ENCODE measurements around the gene DCAF15.
A peak's percentile ranks its signal among the peaks of the same experiment; 100 is the strongest.

Gene DCAF15

DNA sequence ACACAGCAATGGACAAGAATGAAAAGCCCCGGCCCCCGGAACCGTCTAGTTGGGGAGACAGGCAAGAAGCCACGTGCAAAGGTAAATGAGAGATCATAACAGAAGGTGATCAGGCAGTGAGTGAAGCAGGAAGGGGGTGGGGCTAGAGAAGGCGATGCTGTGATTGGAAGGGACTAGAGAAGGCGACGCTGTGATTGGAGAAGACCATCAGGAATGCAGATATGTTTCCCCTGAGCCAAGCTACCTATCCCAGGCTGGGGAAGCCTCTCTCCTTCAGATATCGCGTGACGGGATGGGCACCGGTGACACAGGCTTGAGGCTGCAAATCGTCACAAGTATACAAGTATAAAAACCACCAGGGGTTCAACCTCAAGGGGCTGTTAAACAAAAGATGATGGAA, 21.8 kb downstream of the DCAF15 start:
- Mint-ChIP-seq H3K36me3 (peaks cover 39% of the 10 kb centered on the region), H3K27ac (peak overlapping the region; percentile 25), H3K27me3 (no peaks in the 10 kb centered on the region), H3K4me1 (peaks cover 23% of the 10 kb centered on the region), H3K4me3 (no peak overlapping the region), H3K9me3 (no peaks in the 10 kb centered on the region)
- ATAC-seq, result no peak

DNA sequence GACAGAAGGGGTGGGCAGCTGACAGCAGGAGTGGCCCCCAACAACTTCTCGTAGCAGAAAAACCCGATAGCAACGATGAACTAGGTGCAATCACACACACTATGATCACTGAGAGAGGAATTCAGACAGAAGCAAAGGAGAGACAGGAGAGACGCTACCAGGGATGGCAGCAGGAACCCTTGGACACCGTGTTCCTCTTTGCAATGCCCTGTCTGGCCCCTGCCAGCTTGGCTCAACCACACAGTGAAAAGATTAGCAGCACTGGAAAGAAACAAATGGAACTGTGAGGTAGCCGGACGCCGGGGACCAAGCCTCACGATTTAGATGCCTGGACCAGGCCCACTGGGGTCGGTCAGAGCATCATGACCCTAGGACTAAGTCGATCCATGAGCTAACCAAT, 23.6 kb downstream of the DCAF15 start:
- peaks cover 31% of the 10 kb centered on the region for H3K36me3 Mint-ChIP-seq
- no peak overlapping the region for H3K4me3 Mint-ChIP-seq
- H3K4me1 Mint-ChIP-seq, result peaks cover 33% of the 10 kb centered on the region
- H3K27me3 Mint-ChIP-seq, result no peaks in the 10 kb centered on the region
- no peak for ATAC-seq
- H3K9me3 Mint-ChIP-seq, result no peaks in the 10 kb centered on the region
- H3K27ac Mint-ChIP-seq, result peak overlapping the region; percentile 59

DNA sequence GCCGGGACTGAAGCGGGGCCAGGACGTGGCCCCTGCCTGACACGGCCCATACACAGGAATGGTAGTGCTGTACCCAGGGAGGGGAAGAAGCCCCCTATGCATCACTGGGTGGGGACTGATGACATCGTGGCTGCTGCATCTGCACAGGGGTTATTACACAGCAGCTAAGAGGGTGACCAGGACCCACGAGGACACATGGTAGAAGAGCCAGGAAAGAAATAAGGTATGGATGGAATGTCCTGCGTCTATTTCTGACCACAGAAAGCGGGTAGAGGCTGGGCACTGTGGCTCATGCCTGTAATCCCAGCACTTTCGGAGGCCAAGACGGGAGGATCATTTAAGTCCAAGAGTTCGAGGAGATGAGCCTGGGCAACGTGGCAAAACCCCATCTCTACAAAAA, 24.1 kb downstream of the DCAF15 start:
- Mint-ChIP-seq H3K9me3 (no peaks in the 10 kb centered on the region), H3K4me1 (peaks cover 39% of the 10 kb centered on the region)

DNA sequence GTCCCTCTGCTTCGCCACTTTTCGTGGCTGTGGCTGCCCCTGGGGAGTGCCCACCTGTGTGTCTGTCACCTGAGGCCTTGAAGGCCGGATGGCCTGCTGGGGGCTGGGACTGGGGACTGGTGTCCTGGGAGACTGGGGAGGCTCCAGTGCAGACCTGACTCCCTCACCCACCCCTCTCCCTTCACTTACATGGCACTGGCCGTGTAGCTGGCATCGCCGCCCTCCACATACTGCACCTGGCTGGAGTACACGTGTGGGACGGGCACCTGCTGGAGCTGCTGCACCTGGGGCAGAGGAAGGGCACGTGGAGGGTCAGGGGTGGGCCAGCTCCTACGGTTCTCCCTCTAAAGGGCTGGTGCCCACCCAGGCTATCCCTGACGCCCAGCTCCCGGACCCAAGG, 25.5 kb downstream of the DCAF15 start:
- Mint-ChIP-seq H3K4me1 (peaks cover 49% of the 10 kb centered on the region), H3K27ac (peak overlapping the region; percentile 81), H3K4me3 (peak overlapping the region; percentile 59), H3K27me3 (no peaks in the 10 kb centered on the region), H3K9me3 (no peaks in the 10 kb centered on the region), H3K36me3 (peaks cover 28% of the 10 kb centered on the region)
- ATAC-seq, result no peak

More for the DNA sequence above, 24.1 kb downstream of the DCAF15 start:
- H3K27ac Mint-ChIP-seq, result peak overlapping the region; percentile 59
- H3K27me3 Mint-ChIP-seq, result no peaks in the 10 kb centered on the region
- peaks cover 31% of the 10 kb centered on the region for H3K36me3 Mint-ChIP-seq
- no peak overlapping the region for H3K4me3 Mint-ChIP-seq
- ATAC-seq, result no peak

DNA sequence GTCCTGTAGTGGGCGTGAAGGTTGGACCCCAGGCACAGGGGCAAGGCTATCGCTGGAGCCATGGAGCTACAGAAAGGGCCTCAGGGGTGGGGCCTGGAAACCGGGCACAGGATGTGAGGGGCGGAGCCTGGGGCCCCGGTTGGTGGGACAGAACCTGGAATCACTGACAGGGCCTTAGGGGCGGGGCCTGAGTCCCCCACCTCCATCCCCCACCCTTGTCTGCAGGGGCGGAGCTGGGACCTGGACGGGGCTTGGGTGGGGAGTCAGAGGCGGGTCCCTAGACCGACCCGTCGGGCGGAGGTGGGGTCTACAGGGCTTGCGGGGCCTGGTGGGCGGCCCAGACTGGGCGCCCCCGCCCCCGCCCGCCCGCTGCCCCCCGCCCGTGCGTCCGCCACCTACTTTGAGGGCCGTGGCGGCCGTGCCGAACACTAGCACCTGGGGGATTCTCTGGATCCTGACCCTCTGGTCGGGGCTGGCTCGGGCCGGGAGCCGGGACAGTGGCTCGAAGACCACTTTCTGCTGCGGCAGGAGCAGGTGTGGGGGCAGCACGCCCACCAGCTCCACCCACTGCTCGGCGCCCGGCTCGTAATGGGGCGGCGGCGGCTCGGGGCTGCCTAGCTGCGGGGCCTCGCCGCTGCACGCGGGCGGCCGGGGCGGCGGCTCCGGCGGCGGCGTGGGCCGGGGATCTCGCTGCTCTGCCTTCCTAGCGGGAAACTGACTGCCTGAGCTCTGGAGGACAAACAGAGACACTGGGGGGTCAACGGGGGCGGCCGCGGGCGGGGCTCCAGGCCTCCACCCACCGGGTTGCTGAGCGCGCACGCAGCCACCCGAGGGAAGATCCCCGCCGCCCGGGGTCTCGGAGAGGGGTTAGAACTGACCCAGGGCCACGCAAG, 26.3 kb downstream of the DCAF15 start:
- ATAC-seq, result peak; percentile 59
- no peaks in the 10 kb centered on the region for H3K27me3 Mint-ChIP-seq
- H3K27ac Mint-ChIP-seq, result peak overlapping the region; percentile 81
- peak overlapping the region; percentile 59 for H3K4me3 Mint-ChIP-seq
- H3K9me3 Mint-ChIP-seq, result no peaks in the 10 kb centered on the region
- H3K4me1 Mint-ChIP-seq, result peaks cover 57% of the 10 kb centered on the region
- peaks cover 25% of the 10 kb centered on the region for H3K36me3 Mint-ChIP-seq

DNA sequence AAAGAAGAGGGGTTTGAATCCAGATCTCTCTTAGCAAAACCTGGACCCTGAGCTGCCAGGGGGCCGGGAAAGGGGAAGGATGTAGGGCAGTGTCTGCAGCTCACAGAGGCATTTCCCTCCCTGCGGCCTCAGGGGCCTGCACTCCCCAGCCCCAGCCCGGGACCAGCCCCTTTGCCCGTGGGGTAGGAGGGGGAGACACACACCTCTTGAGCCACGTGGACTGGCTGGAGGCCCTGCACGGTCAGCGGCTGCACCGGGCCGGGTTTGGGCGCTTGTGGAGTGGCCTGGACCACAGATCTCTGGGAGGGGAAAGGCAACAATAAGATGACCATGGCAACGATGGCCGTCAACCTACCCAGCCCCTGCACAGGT, 26.9 kb downstream of the DCAF15 start:
- peaks cover 55% of the 10 kb centered on the region for H3K4me1 Mint-ChIP-seq
- peak overlapping the region; percentile 45 for H3K4me3 Mint-ChIP-seq
- H3K36me3 Mint-ChIP-seq, result peaks cover 20% of the 10 kb centered on the region
- H3K9me3 Mint-ChIP-seq, result no peaks in the 10 kb centered on the region
- no peak for ATAC-seq
- no peaks in the 10 kb centered on the region for H3K27me3 Mint-ChIP-seq
- peak overlapping the region; percentile 81 for H3K27ac Mint-ChIP-seq

DNA sequence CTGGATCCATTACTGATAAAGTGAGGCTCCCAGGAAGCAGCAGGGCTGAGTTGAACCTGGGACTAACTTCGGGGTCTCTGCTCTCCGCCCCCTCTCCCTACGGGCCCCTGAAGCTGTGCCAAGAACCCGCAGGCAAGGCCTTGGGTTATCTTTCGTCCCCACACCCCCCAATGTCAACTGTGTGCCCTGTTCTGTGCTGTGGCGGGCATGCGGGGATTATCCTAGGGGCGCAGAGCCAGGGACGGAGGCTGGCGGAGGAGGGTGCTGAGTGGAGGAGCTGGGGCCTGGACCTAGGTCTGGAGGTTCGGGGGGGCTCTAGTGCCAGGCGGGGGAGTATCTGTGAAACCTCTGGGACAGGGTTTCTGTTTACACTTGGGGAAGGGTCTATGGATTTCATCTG, 27.4 kb downstream of the DCAF15 start:
- peaks cover 17% of the 10 kb centered on the region for H3K36me3 Mint-ChIP-seq
- H3K4me3 Mint-ChIP-seq, result peak overlapping the region; percentile 45
- peak overlapping the region; percentile 81 for H3K27ac Mint-ChIP-seq
- ATAC-seq, result no peak
- peaks cover 57% of the 10 kb centered on the region for H3K4me1 Mint-ChIP-seq
- H3K9me3 Mint-ChIP-seq, result no peaks in the 10 kb centered on the region
- H3K27me3 Mint-ChIP-seq, result no peaks in the 10 kb centered on the region

DNA sequence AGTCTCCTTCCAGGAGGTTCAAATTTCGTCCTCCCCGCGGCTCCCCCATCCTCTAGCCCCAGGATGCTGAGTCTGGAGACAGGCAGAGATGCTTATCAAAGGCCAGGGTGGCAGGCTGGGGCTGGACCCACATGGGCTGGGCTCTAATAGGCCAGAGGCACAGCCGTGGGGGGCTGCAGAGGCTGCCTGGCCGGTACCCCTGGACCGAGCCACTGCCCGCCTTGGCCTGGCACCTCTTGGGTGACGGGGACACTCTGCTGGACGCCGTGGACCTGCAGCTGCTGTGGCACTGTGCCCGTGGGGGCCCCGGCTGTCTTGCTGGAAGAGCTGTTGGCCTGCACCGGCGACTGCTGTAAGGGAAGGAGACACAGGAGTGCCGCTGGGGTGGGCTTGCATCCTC, 28.0 kb downstream of the DCAF15 start:
- H3K9me3 Mint-ChIP-seq, result no peaks in the 10 kb centered on the region
- H3K36me3 Mint-ChIP-seq, result peaks cover 14% of the 10 kb centered on the region
- no peaks in the 10 kb centered on the region for H3K27me3 Mint-ChIP-seq
- H3K4me1 Mint-ChIP-seq, result peaks cover 62% of the 10 kb centered on the region
- H3K27ac Mint-ChIP-seq, result no peak overlapping the region
- ATAC-seq, result no peak
- no peak overlapping the region for H3K4me3 Mint-ChIP-seq

DNA sequence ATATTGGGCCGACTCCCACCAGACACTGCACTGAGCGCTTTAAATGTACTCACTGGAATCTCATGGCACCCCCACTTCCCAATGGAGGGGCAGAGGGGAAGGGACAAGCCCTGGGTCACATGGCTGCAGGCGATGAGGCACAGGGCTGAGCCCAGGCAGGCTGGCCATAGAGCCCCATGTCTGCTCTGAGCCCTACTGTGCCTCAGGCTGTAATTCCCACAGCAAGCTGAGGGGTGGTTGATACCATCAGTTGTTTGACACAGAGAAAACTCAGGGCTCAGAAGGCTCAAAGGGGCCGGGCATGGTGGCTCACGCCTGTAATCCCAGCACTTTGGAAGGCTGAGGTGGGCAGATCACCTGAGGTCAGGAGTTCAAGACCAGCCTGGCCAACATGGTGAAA, 28.7 kb downstream of the DCAF15 start:
- H3K4me3 Mint-ChIP-seq, result no peak overlapping the region
- H3K27ac Mint-ChIP-seq, result peak overlapping the region; percentile 91
- H3K4me1 Mint-ChIP-seq, result peaks cover 63% of the 10 kb centered on the region
- ATAC-seq, result no peak
- no peaks in the 10 kb centered on the region for H3K27me3 Mint-ChIP-seq
- H3K36me3 Mint-ChIP-seq, result peaks cover 7% of the 10 kb centered on the region
- no peaks in the 10 kb centered on the region for H3K9me3 Mint-ChIP-seq

DNA sequence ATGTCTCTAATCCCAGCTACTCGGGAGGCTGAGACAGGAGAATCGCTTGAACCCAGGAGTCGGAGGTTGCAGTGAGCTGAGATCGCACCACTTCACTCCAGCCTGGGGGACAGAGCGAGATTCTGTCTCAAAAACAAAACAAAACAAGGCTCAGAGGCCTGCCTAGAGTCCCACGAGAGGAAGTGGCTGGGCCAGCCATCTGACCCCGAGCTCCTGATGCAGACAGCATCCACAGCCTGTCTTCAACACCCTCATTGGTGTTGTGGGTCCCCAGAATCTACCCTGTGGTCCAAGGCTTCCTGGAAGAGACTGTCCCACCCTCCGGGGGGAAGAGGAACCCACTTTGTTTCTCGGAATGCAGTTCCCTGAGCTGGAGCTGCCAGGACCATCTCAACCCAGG, 29.2 kb downstream of the DCAF15 start:
- peak overlapping the region; percentile 91 for H3K27ac Mint-ChIP-seq
- ATAC-seq, result no peak

DNA sequence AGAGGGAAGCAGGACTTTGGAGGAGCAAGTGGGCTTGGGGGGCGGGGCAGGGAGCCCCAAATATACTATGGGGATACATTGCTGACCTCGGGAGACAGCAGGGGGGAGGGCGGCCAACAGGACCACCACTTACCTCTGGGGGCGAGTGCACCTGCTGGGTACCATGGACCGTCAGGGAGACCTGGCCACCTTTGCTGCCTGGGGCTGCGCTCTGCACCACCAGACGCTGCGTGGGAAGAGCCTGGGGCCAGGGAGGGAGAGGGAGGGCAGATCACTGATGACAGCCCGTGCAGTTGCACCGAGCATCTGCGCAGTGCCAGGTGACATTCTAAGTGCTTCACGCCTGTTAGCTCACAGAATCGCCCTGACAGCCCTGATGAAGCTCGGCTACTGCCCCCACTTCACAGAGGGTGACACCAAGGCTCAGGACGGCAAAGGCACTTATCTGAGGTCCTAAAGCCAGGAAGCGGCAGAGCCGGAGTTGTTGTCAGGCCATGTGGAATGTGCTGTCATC, 29.7 kb downstream of the DCAF15 start:
- no peaks in the 10 kb centered on the region for H3K27me3 Mint-ChIP-seq
- H3K27ac Mint-ChIP-seq, result peak overlapping the region; percentile 91
- no peak for ATAC-seq
- peaks cover 71% of the 10 kb centered on the region for H3K4me1 Mint-ChIP-seq
- no peaks in the 10 kb centered on the region for H3K9me3 Mint-ChIP-seq
- no peaks in the 10 kb centered on the region for H3K36me3 Mint-ChIP-seq
- peak overlapping the region; percentile 66 for H3K4me3 Mint-ChIP-seq

More for the DNA sequence above, 29.2 kb downstream of the DCAF15 start:
- peak overlapping the region; percentile 66 for H3K4me3 Mint-ChIP-seq
- H3K9me3 Mint-ChIP-seq, result no peaks in the 10 kb centered on the region
- peaks cover 2% of the 10 kb centered on the region for H3K36me3 Mint-ChIP-seq
- peaks cover 65% of the 10 kb centered on the region for H3K4me1 Mint-ChIP-seq
- no peaks in the 10 kb centered on the region for H3K27me3 Mint-ChIP-seq

DNA sequence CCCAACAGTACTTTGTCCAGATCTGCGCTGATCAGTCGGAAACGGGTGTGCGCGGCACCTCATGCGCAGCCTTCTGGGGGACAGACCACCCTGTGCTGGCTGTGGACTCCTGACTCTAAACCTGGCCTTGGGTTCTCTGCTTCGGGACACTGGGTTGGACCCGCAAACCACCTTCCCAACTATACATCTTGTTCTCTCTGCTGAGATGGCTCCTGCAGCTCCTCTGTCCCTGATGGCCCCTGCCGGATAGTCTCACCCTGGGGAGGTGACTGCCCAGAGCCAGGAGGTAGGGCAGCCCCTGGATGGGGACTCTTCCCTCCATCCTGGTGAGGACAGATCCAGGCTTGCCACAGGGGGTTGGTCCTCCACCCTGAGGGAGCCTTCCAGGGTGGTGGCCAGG, 30.5 kb downstream of the DCAF15 start:
- peak overlapping the region; percentile 92 for H3K27ac Mint-ChIP-seq
- no peaks in the 10 kb centered on the region for H3K27me3 Mint-ChIP-seq
- H3K4me3 Mint-ChIP-seq, result no peak overlapping the region
- no peak for ATAC-seq
- no peaks in the 10 kb centered on the region for H3K36me3 Mint-ChIP-seq
- H3K4me1 Mint-ChIP-seq, result peaks cover 78% of the 10 kb centered on the region
- H3K9me3 Mint-ChIP-seq, result no peaks in the 10 kb centered on the region

DNA sequence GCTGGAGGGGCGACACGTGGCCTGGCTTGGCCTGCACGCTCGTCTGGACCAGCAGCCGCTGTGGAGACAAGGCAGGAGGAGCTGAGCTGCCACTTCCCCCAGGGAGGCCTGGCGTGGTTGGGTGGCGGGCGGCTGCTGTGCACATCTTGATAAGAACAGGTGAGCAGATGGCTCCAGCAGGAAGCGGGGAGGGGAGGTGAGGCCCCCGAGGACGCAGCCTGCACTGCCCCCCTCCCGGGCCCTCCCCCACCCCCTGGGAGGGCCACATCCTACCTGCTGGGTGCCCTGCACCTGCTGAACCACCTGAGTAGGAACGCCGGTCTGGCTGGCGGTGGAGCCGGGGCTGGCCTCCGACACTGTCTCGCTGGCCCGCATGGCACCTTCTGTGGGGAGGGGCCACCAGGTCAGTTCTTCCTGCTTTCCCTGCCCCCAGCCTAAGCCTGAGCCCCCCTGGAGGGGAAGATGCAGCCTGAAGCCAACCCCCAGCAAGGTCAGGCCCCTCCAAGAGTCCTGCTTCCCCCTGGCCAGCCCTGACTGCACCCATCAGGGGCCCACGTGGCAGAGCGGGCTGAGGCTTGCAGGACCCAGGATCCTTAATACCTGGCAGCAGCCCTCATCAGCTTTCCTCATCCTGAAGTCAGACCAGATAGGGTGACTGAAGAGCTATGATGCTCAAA, 31.0 kb downstream of the DCAF15 start:
- Mint-ChIP-seq H3K27me3 (no peaks in the 10 kb centered on the region), H3K4me3 (peak overlapping the region; percentile 31), H3K36me3 (no peaks in the 10 kb centered on the region), H3K9me3 (no peaks in the 10 kb centered on the region), H3K27ac (peak overlapping the region; percentile 92), H3K4me1 (peaks cover 78% of the 10 kb centered on the region)
- ATAC-seq, result peak; percentile 0

DNA sequence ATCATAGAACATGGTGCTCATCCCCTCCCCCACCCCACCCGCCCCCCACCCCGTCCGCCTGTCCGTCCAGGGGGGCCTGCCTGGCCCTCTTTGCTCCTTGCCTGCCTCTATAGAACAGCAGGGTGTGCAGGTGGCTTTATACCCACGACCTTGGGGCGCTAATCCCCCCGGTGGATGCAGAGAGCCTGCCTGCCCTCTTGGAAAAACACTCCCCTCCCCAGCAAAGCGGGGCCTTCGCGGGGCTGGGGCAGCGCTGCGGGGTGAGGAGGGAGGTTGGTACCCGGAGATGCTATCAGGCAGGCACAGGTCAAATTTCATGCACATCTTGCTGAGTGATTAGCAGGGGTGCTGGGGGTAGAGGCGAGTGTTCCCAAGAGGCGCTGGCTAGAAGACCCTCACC, 31.9 kb downstream of the DCAF15 start:
- no peaks in the 10 kb centered on the region for H3K27me3 Mint-ChIP-seq
- H3K4me3 Mint-ChIP-seq, result no peak overlapping the region

DNA sequence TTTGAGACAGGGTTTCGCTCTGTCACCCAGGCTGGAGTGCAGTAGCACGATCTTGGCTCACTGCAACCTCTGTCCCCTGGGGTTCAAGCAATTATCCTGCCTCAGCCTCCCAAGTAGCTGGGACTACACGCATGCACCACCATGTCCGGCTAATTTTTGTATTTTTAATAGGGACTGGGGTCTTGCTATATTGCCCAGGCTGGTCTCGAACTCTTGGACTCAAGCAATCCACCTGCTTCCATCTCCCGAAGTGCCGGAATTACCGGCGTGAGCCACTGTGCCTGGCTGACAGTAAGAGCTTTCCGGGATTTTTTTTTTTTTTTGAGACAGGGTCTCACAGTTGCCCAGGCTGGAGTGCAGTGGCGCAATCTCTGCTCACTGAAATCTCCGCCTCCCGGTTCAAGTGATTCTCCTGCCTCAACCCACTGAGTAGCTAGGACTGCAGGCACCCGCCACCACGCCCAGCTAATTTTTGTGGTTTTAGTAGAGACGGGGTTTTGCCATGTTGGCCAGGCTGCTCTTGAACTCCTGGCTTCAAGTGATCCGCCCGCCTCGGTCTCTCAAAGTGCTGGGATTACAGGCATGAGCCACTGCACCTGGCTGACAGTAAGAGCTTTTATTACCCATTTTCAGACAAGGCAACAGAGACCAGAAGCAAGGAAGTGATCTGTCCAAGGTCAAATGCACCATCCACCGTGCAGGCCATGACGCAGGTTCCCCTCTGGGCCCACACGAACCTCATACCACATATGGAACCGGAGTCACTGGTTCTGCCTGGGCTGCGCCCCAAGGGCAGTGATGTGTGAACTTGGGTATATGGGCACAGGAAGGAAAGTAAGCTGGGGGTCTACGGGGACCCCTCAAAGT, 32.8 kb downstream of the DCAF15 start:
- Mint-ChIP-seq H3K36me3 (peaks cover 17% of the 10 kb centered on the region), H3K27me3 (no peaks in the 10 kb centered on the region), H3K9me3 (no peaks in the 10 kb centered on the region), H3K27ac (peak overlapping the region; percentile 92), H3K4me3 (peak overlapping the region; percentile 45), H3K4me1 (peaks cover 80% of the 10 kb centered on the region)
- peak; percentile 66 for ATAC-seq

More for the DNA sequence above, 31.9 kb downstream of the DCAF15 start:
- Mint-ChIP-seq H3K4me1 (peaks cover 82% of the 10 kb centered on the region), H3K36me3 (peaks cover 8% of the 10 kb centered on the region), H3K27ac (peak overlapping the region; percentile 92), H3K9me3 (no peaks in the 10 kb centered on the region)
- ATAC-seq, result no peak
